Subcutaneous adipose tissue (tissue), 4 donors: Measurements from ENCODE around the gene AKR1C3. TPM values are rescaled to one million over a fixed set of nuclear protein-coding genes. Genes with fewer than 3 reads are reported as not detected.

Experiments
- CTCF ChIP-seq: fragments of 450-650 bp; IDR thresholded peaks from one replicate; pipeline ENCODE4 v1.5.1; 2016; ENCODE audit warnings: low read depth, mild to moderate bottlenecking, control low read depth, antibody characterized with exemption, moderate library complexity
- total RNA-seq, 4 donors: library from RNA; depleted of rRNA; stranded (reverse); fragments of >200 nt; gene quantifications; one replicate each; pipeline ENCODE4 v1.1.0, GENCODE V29; 2016

The AKR1C3 gene
- total RNA-seq, 4 donors from 2014 or later = 124 to 226 (median 166) TPM

GRCh38 chr10:5081091-5081490 lies 13.1 kb upstream of the AKR1C3 start:
- no peak for TF ChIP-seq CTCF

- no peak for TF ChIP-seq CTCF
Observed at GRCh38 chr10:5088703-5089261, 5.4 kb upstream of the AKR1C3 start.

- no peak for TF ChIP-seq CTCF
Observed at GRCh38 chr10:5089865-5090264, 4.3 kb upstream of the AKR1C3 start.

- TF ChIP-seq CTCF = no peak
Observed at GRCh38 chr10:5090551-5090950, 3.7 kb upstream of the AKR1C3 start.

- no peak for TF ChIP-seq CTCF
Observed at GRCh38 chr10:5091196-5091595, 3.0 kb upstream of the AKR1C3 start.

- TF ChIP-seq CTCF = no peak
Observed at GRCh38 chr10:5092375-5092774, 1.8 kb upstream of the AKR1C3 start.

- no peak for TF ChIP-seq CTCF
Observed at GRCh38 chr10:5092848-5093790, 1.1 kb upstream of the AKR1C3 start.
